ENCODE measurements around the gene ST8SIA1. TPM values are rescaled to one million over a fixed set of nuclear protein-coding genes. Genes with fewer than 3 reads are reported as not detected.

ST8SIA1 gene
- total and polyA plus RNA-seq, 2 of the 8 experiments (the other 6 are each of a cell fraction or from before 2014, with no cell fraction given) = 1.9 to 4.4 TPM

DNA sequence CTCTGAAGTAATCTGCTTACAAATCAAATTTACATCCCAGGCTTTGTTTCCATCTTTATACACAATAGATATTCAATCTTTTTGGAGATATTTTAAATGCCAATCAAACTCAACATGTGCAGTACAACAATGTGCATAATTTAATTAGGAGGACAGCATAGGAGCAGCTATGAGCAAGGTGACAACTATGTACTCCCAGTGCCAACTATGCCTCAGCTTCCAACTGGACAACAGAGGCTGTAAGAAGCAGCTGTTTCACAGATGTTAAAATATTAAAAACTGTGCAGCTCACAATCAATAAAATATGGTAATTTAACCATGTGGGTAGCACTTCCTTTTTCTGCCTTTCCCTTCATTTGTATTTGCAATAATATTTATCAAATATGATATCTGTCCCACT is 99.9 kb downstream of the ST8SIA1 start:
- 0 out of 7 replicates have a peak, but pooled peaks cover 0 to 2% (median 0%) of the 10 kb centered on the region in 4 experiments for H3K4me1 ChIP-seq (replicated peaks in 1 of 4; ENCODE audit: control insufficient read depth in 3 of 4, insufficient read depth in 4 of 4, low read length in 3 of 4)
- H4K5ac ChIP-seq (ENCODE audit: insufficient read length, low read depth, low read length) = no peak overlapping the region
- H4K20me1 ChIP-seq (replicated peaks in 1 of 2; ENCODE audit: control insufficient read depth in 1 of 2, insufficient read depth in 2 of 2, low read length in 2 of 2) = no peaks in the 10 kb centered on the region
- H3K9ac ChIP-seq (replicated peaks in 1 of 4; ENCODE audit: extremely low read depth in 1 of 4, low read depth in 3 of 4, low read length in 3 of 4) = no peak overlapping the region
- no peak overlapping the region for H4K91ac ChIP-seq (replicated peaks; ENCODE audit: insufficient read length, low read length)
- H2BK120ac ChIP-seq (replicated peaks; ENCODE audit: low read depth, low read length) = no peak overlapping the region
- no peaks in the 10 kb centered on the region for H3K79me2 ChIP-seq (ENCODE audit: control insufficient read depth in 1 of 2, insufficient read depth in 2 of 2, low read length in 2 of 2)
- ChIA-PET POLR2A (ENCODE audit: partially characterized antibody) (no interaction called here), CTCF (ENCODE audit: partially characterized antibody) (interaction anchor here (0.6 to 2.5 kb wide), 2 partner anchors 101 to 642 kb away, joined by 3 to 10 read pairs; no protein-coding TSS in a partner anchor)
- no peak overlapping the region for H3K4me2 ChIP-seq (ENCODE audit: insufficient read depth in 1 of 2, low read depth in 2 of 2, low read length in 2 of 2)
- no peak overlapping the region for H3K4ac ChIP-seq (replicated peaks; ENCODE audit: insufficient read length, low read depth, low read length)
- H3K23ac ChIP-seq (ENCODE audit: insufficient read length) = no peak overlapping the region
- no peaks in the 10 kb centered on the region for H3K9me3 ChIP-seq (ENCODE audit: insufficient read depth in 2 of 2, low read depth in 1 of 2, low read length in 1 of 2)
- H3K14ac ChIP-seq (ENCODE audit: insufficient read length) = no peak overlapping the region
- TF ChIP-seq HDAC6 (IDR thresholded peaks at IDR 0.05; ENCODE audit: low read depth, low read length) (no peak), ATF2 (IDR thresholded peaks at IDR 0.05; ENCODE audit: low read length) (no peak)
- H2BK15ac ChIP-seq (ENCODE audit: low read length) = no peak overlapping the region
- DNase-seq (ENCODE audit: low read depth in 1 of 2, low spot score in 2 of 2) (no peak), FAIRE-seq (no peak)
- no peak overlapping the region for H2AFZ ChIP-seq (ENCODE audit: low read length)
- H3K27me3 ChIP-seq (replicated peaks in 1 of 4; ENCODE audit: control insufficient read depth in 3 of 4, extremely low read depth in 1 of 4, insufficient read depth in 3 of 4, low read length in 3 of 4) = no peaks in the 10 kb centered on the region
- no peaks in the 10 kb centered on the region for H3K23me2 ChIP-seq (ENCODE audit: low read depth, low read length)
- H2AK5ac ChIP-seq (ENCODE audit: low read depth, low read length) = no peak overlapping the region
- H3K36me3 ChIP-seq (ENCODE audit: control insufficient read depth in 2 of 4, insufficient read depth in 4 of 4, low read length in 3 of 4) = no peaks in the 10 kb centered on the region
- no peak overlapping the region for H3K18ac ChIP-seq (ENCODE audit: extremely low read depth, low read length)
- H2BK5ac ChIP-seq (ENCODE audit: low read depth, low read length) = no peak overlapping the region
- no peaks in the 10 kb centered on the region for H3K79me1 ChIP-seq (ENCODE audit: low read depth, low read length)
- H4K8ac ChIP-seq (ENCODE audit: extremely low read depth, insufficient read depth, low read length) = no peak overlapping the region
- no peak overlapping the region for H2BK20ac ChIP-seq (ENCODE audit: low read length)
- no peak overlapping the region for H3K56ac ChIP-seq (replicated peaks; ENCODE audit: insufficient read length, low read depth, low read length)
- H3K4me3 ChIP-seq (ENCODE audit: extremely low read depth in 1 of 4, insufficient read depth in 2 of 4, low read depth in 3 of 4, low read length in 4 of 4) = no peak overlapping the region
- no peak overlapping the region for H3K27ac ChIP-seq (ENCODE audit: low read depth, low read length)
- H2BK12ac ChIP-seq (ENCODE audit: low read depth, low read length) = no peak overlapping the region
